ENCODE measurements around the gene PEAK1.

DNA sequence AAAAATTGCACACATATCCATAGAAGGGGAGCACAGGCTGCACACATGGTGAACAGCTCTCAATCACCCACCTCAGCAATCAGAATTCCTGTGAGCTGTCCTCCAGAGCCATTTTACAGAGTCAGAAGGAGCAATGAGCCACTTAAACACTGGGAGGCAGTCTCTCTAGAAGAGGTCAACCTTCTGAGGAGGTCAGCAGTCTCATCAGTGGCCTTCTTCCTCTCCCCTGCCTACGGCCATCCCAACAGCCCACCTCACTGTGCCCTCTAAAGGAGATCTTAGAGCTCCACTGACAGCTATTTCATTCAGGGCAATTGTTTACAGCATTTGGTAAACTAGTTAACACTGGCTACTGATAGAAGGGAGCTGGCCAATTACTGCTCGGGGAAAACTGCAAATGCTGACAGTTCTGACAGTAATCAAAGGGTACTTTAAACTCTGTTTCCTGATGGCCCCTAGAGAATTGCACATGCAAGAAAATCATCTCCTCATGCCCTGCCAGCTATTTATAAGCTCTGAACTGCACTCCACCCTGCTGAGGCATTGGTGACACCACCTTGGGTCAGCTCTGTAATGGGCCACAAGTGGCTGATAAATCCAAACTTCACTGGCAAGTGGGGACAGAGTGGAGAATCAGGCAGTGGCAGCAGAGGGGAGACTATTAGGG lies 306.9 kb downstream of the PEAK1 start:
- TF ChIP-seq POLR2A (IDR thresholded peaks at IDR 0.05), result no peak
- TF ChIP-seq, protein P1, sequence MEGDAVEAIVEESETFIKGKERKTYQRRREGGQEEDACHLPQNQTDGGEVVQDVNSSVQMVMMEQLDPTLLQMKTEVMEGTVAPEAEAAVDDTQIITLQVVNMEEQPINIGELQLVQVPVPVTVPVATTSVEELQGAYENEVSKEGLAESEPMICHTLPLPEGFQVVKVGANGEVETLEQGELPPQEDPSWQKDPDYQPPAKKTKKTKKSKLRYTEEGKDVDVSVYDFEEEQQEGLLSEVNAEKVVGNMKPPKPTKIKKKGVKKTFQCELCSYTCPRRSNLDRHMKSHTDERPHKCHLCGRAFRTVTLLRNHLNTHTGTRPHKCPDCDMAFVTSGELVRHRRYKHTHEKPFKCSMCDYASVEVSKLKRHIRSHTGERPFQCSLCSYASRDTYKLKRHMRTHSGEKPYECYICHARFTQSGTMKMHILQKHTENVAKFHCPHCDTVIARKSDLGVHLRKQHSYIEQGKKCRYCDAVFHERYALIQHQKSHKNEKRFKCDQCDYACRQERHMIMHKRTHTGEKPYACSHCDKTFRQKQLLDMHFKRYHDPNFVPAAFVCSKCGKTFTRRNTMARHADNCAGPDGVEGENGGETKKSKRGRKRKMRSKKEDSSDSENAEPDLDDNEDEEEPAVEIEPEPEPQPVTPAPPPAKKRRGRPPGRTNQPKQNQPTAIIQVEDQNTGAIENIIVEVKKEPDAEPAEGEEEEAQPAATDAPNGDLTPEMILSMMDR (IDR thresholded peaks at IDR 0.05), result no peak
- TF ChIP-seq POLR2AphosphoS5 (IDR thresholded peaks at IDR 0.05), result no peak
- TF ChIP-seq EP300 (IDR thresholded peaks at IDR 0.05), result no peak
